HPDE6-E6E7 (cell line): Measurements from ENCODE around the gene CASP10.

ENCODE experiments used
- DNase-seq: peaks from one replicate; pipeline ENCODE4 v3.0.0; 2011; ENCODE audit warnings: missing footprints; ENCODE audit errors: extremely low spot score

Gene CASP10

DNA sequence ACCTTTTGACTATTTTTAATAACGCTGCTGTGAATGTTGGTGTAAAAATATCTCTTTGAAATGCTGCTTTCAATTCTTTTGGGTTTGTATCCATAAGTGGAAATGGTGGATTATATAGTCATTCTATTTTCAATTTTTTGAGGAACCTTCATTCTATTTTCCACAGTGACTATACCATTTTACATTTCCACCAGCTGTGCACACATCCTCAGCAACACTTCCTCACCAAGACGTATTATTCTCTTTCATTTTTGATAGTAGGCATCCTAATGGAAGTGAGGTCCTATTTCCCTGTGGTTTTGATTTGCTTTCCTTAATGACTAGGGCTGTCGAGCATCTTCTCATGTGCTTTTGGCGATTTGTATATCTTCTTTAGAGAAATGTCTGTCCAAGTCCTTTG lies 14.8 kb downstream of the CASP10 start:
- no peak for DNase-seq

GRCh38 chr2:201199847-201200246 lies 16.9 kb downstream of the CASP10 start:
- no peak for DNase-seq

GRCh38 chr2:201200345-201200744 lies 17.4 kb downstream of the CASP10 start:
- no peak for DNase-seq

GRCh38 chr2:201201371-201201770 lies 18.4 kb downstream of the CASP10 start:
- no peak for DNase-seq

DNA sequence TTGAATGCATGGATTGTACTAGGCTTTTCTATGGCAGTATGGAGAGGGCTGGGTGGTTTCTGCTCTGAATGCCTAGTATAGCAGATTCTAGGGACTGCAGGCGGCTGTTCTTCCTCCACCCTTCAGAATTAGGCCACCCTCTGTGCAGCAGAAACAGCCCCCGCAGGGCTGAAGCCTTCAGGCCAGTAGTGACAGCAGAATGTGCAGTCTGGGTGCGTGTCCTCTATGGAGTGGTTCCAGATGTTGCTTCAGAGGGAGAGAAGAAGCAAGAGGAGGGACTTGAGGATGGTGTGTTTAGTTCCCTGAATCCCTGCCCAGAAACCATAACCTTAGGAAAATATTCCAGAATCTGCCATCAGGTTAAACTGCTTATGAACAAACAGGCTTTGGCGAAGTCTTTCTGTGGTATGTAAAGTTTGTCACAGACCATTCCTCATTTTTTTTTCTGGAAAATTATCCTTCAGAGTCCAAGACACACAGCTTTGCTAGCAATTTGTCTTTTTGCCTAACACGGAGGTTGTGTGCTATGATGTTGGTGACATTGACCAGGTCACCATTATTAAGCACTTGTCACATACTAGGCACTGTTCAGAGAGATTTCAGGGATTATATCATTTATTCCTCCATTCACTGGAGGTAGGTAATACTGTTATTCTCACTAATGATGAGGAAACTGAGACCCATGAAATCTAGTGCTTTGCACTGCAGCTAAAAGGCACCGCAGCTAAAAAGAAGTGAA lies 21.1 kb downstream of the CASP10 start:
- DNase-seq, result no peak

DNA sequence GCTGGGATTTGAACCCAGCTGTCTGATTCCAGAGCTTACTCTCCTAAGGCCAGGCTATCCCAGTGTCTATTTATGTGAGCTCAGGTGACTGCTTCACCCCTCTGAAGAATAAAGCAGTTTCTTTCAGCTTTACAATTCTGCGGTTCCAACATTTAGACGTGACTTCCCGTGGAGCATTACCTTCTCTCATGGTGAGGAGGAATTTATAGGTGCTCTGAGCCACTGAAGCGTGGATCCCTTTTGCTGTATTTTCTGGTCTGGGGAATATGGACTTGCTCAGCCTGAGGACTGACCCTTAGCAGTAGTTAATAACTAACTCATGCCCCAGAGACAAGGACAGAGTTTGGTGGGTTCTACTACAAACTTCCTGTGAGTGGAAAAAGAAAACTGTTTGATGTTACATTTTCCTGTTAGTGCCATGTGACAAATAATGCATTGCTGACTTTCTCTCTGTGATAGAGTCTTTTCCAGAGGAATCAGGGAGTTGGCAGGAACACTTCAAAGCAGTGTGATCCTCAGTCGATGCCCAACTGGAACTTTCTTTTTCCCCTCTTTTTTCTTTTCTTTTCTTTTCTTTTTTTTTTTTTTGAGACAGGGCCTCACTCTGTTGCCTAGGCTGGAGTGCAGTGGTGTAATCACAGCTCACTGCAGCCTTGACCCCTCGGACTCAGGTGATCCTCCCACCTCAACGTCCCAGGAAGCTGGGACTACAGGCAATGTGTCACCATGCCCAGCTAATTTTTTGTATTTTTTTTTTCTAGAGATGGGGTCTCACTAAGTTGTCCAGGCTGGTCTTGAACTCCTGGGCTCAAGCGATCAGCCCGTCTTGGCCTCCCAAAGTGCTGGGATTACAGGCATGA lies 21.9 kb downstream of the CASP10 start:
- DNase-seq, result no peak

DNA sequence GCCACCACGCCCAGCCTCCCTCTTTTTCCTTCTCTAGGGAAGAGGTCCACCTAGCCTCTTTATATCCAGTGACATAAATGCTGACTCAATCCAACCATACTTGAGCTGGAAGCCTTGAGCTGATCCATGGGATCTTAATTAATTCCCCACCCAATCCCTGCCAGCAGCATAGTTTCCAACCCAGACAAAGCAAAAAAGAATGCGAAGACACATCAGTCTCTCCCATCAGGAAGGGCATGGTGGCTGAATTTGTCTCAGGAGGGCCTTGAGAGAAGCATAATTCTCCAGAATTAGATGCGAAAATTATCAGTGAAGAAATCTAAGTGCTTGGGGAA lies 22.5 kb downstream of the CASP10 start:
- DNase-seq, result no peak

DNA sequence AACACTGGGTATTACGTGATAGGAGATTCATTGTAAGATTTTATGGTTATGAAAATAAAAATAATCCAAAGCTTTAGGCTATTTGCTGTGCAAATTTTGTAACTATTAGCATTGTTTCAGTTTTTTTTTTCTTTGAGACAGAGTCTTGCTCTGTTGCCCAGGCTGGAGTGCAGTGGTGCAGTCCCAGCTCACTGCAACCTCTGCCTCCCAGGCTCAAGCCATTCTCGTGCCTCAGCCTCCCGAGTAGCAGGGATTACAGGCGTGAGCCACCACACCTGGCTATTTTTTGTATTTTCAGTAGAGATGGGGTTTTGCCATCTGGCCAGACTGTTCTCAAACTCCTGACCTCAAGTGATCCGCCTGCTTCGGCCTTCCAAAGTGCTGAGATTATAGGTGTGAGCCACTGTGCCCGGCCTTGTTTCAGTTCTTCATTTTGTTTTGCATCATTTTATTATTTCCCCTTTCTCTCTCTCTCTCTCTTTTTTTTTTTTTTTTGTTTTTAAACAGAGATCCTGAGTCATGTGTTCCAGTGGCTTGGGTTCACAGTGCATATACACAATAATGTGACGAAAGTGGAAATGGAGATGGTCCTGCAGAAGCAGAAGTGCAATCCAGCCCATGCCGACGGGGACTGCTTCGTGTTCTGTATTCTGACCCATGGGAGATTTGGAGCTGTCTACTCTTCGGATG lies 25.8 kb downstream of the CASP10 start:
- no peak for DNase-seq

GRCh38 chr2:201215963-201216362 lies 33.0 kb downstream of the CASP10 start:
- no peak for DNase-seq

GRCh38 chr2:201216918-201217317 lies 34.0 kb downstream of the CASP10 start:
- DNase-seq, result no peak

- DNase-seq, result no peak
Observed at GRCh38 chr2:201218780-201219179, 35.8 kb downstream of the CASP10 start.

- no peak for DNase-seq
Observed at GRCh38 chr2:201219328-201220096, 36.6 kb downstream of the CASP10 start.

- no peak for DNase-seq
Observed at GRCh38 chr2:201220102-201220570, 37.2 kb downstream of the CASP10 start.

GRCh38 chr2:201223089-201224073 lies 40.4 kb downstream of the CASP10 start:
- no peak for DNase-seq

DNA sequence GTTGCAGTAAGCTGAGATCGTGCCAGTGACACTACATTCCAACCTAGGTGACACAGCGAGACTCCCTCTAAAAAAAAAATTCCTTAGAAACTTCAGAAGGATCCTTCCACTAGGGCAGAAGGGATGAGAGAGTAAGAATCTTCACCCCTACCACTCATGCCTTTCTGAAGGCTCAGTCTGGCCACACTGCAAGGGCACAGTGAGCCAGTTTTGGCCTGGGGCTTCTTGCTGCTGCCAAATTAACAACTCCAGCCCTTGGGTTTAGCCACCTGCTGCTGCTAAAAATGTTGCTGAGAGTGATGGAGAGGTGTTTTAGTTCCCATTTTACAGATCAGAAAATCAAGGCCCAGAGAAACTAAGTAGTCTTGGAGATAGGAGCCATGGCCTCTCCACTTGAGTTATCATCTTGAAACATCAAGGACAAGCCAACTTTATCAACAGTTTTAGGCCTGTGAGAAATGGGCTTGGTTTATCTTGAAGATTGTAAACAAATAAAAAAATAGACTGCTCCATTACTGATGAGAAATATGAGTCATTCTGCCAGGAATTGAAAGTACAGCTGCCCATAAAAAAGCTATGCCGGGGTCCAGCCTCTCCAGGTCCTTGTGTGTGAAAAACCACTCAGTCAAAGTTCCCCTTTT lies 45.5 kb downstream of the CASP10 start:
- no peak for DNase-seq

- DNase-seq, result no peak
Observed at GRCh38 chr2:201228912-201229290, 46.0 kb downstream of the CASP10 start.

- DNase-seq, result peak; percentile 86
Observed at GRCh38 chr2:201231781-201232466, 49.0 kb downstream of the CASP10 start.

GRCh38 chr2:201232467-201232815 lies 49.5 kb downstream of the CASP10 start:
- DNase-seq, result no peak

GRCh38 chr2:201233192-201233811 lies 50.4 kb downstream of the CASP10 start:
- DNase-seq, result peak; percentile 91
